Uterus (tissue), 2 donors: ENCODE data around the gene INAFM2.

Experiments used
- POLR2A ChIP-seq, 2 donors: fragments of 450-650 bp; IDR thresholded peaks; one replicate each; pipeline ENCODE4 v1.6.1; 2016; ENCODE audit warnings: antibody characterized with exemption in 2 of 2, mild to moderate bottlenecking in 1 of 2, moderate library complexity in 1 of 2
- TF ChIP-seq, protein P1 (sequence below), 4 experiments: fragments of 200-600 bp in 2 of 4; fragments of 450-650 bp in 2 of 4; sonication (generic) in 2 of 4; IDR thresholded peaks; one replicate each; pipeline ENCODE4 v1.5.1; 2016 to 2019; ENCODE audit warnings: antibody characterized with exemption in 4 of 4, mild to moderate bottlenecking in 2 of 4, moderate library complexity in 1 of 4

DNA sequence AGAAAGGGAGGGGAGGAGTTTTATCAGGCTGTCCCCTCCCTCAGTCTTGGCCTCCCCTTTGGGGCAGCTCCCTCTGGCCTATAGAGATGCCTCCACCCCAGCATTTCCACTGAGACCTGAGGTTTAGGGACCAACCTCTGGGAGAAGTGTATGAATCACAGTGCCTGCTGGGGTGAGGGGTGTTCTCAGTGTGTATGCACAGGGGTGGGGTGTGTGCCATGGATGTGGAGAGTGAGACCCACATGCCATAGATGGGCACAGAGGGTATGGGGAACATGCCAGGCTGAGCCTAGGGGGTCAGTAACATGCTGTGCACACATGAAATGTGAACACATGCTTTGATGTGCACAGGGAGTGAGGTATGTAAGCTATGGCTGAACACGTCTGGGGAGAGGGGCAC, 28.2 kb upstream of the INAFM2 start:
- TF ChIP-seq, protein P1, sequence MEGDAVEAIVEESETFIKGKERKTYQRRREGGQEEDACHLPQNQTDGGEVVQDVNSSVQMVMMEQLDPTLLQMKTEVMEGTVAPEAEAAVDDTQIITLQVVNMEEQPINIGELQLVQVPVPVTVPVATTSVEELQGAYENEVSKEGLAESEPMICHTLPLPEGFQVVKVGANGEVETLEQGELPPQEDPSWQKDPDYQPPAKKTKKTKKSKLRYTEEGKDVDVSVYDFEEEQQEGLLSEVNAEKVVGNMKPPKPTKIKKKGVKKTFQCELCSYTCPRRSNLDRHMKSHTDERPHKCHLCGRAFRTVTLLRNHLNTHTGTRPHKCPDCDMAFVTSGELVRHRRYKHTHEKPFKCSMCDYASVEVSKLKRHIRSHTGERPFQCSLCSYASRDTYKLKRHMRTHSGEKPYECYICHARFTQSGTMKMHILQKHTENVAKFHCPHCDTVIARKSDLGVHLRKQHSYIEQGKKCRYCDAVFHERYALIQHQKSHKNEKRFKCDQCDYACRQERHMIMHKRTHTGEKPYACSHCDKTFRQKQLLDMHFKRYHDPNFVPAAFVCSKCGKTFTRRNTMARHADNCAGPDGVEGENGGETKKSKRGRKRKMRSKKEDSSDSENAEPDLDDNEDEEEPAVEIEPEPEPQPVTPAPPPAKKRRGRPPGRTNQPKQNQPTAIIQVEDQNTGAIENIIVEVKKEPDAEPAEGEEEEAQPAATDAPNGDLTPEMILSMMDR (IDR thresholded peaks at IDR 0.05), result no peak
- TF ChIP-seq POLR2A (IDR thresholded peaks at IDR 0.05), result no peak
